OCI-LY1 (cell line): ENCODE results near the gene BSG.

Experiments used
- H2AFZ ChIP-seq: fragments of 200-600 bp; sonication (generic), shearing (Covaris generic); 2 replicates; pipeline ENCODE4 v1.6.0; 2014; ENCODE audit warnings: antibody characterized with exemption, mild to moderate bottlenecking, low read length
- H3F3A ChIP-seq: fragments of 200-600 bp; sonication (generic), shearing (Covaris generic); 2 replicates; pipeline ENCODE4 v1.6.0; 2014; ENCODE audit warnings: mild to moderate bottlenecking, antibody characterized with exemption, low read length, moderate library complexity; ENCODE audit not compliant: insufficient read depth
- H3K27ac ChIP-seq: fragments of 200-600 bp; sonication (generic); 2 replicates; pipeline ENCODE4 v1.5.1; 2014; ENCODE audit warnings: low read length, mixed run types, mild to moderate bottlenecking, low read depth; ENCODE audit not compliant: poor library complexity, severe bottlenecking
- H3K27me3 ChIP-seq: fragments of 200-600 bp; sonication (generic); 2 replicates; pipeline ENCODE4 v1.6.0; 2014; ENCODE audit warnings: antibody characterized with exemption, mild to moderate bottlenecking, low read length, moderate library complexity; ENCODE audit not compliant: insufficient read depth
- H3K36me3 ChIP-seq: fragments of 200-600 bp; sonication (generic); 2 replicates; pipeline ENCODE4 v1.6.1; 2014; ENCODE audit warnings: mild to moderate bottlenecking, antibody characterized with exemption, low read length, moderate library complexity, mixed read lengths; ENCODE audit not compliant: insufficient read depth
- H3K4me1 ChIP-seq: fragments of 200-600 bp; sonication (generic); 2 replicates; pipeline ENCODE4 v1.5.1; 2014; ENCODE audit warnings: mild to moderate bottlenecking, low read length, moderate library complexity; ENCODE audit not compliant: insufficient read depth, severe bottlenecking
- H3K4me2 ChIP-seq: fragments of 200-600 bp; sonication (generic), shearing (Covaris generic); 2 replicates; pipeline ENCODE4 v1.6.1; 2014; ENCODE audit warnings: low read length
- H3K4me3 ChIP-seq: fragments of 200-600 bp; sonication (generic); 2 replicates; pipeline ENCODE4 v1.5.1; 2014; ENCODE audit warnings: low read length, low read depth, mild to moderate bottlenecking, mixed read lengths; ENCODE audit not compliant: poor library complexity, severe bottlenecking
- H3K79me2 ChIP-seq: fragments of 200-600 bp; shearing (Covaris generic); 2 replicates; pipeline ENCODE4 v1.6.1; 2016; ENCODE audit warnings: mixed run types, low read length, mixed read lengths; ENCODE audit not compliant: insufficient read depth
- H3K9ac ChIP-seq: fragments of 200-600 bp; sonication (generic), shearing (Covaris generic); 2 replicates; pipeline ENCODE4 v1.6.1; 2014; ENCODE audit warnings: mild to moderate bottlenecking, low read length, mixed read lengths
- H3K9me2 ChIP-seq: fragments of 200-600 bp; sonication (generic), shearing (Covaris generic); 2 replicates; pipeline ENCODE4 v1.6.1; 2014; ENCODE audit warnings: low read depth, mild to moderate bottlenecking, low read length, mixed read lengths
- H3K9me3 ChIP-seq: fragments of 200-600 bp; shearing (Covaris generic); 2 replicates; pipeline ENCODE4 v1.6.1; 2014; ENCODE audit warnings: low read length, mixed read lengths
- H4K20me1 ChIP-seq: fragments of 200-600 bp; sonication (generic), shearing (Covaris generic); 2 replicates; pipeline ENCODE4 v1.6.0; 2016; ENCODE audit warnings: mild to moderate bottlenecking, low read length; ENCODE audit not compliant: insufficient read depth
- CTCF ChIP-seq: fragments of 200-600 bp; sonication (generic), shearing (Covaris generic); IDR thresholded peaks from 2 replicates; pipeline ENCODE4 v1.5.1; 2017; ENCODE audit warnings: mild to moderate bottlenecking, antibody characterized with exemption, low read length, moderate library complexity, mixed read lengths
- EZH2 ChIP-seq: fragments of 200-600 bp; sonication (generic), shearing (Covaris generic); IDR thresholded peaks from 2 replicates; pipeline ENCODE4 v1.8.0; 2017; ENCODE audit warnings: borderline replicate concordance, mixed run types, mild to moderate bottlenecking, antibody characterized with exemption, low read length, moderate library complexity, mixed read lengths

Gene BSG

GRCh38 chr19:555474-555808 is 17.0 kb upstream of the BSG start:
- H4K20me1 ChIP-seq = no peaks in the 10 kb centered on the region
- no peak overlapping the region for H2AFZ ChIP-seq
- no peaks in the 10 kb centered on the region for H3K4me1 ChIP-seq
- TF ChIP-seq EZH2 (no peak), CTCF (no peak)
- no peak overlapping the region for H3K27ac ChIP-seq
- no peaks in the 10 kb centered on the region for H3K27me3 ChIP-seq
- H3K9me3 ChIP-seq = no peaks in the 10 kb centered on the region
- no peaks in the 10 kb centered on the region for H3K9me2 ChIP-seq
- H3K4me3 ChIP-seq = no peak overlapping the region
- no peaks in the 10 kb centered on the region for H3K79me2 ChIP-seq
- H3F3A ChIP-seq = no peaks in the 10 kb centered on the region
- no peaks in the 10 kb centered on the region for H3K36me3 ChIP-seq
- no peak overlapping the region for H3K4me2 ChIP-seq
- no peak overlapping the region for H3K9ac ChIP-seq

GRCh38 chr19:556611-557382 is 15.6 kb upstream of the BSG start:
- Histone ChIP-seq H2AFZ (no peak overlapping the region), H3K36me3 (no peaks in the 10 kb centered on the region), H3K4me1 (no peaks in the 10 kb centered on the region), H3K4me3 (no peak overlapping the region), H3K9me3 (no peaks in the 10 kb centered on the region), H3K9ac (no peak overlapping the region), H3F3A (no peaks in the 10 kb centered on the region), H3K4me2 (no peak overlapping the region), H3K27ac (no peak overlapping the region), H3K9me2 (no peaks in the 10 kb centered on the region), H3K27me3 (no peaks in the 10 kb centered on the region), H4K20me1 (no peaks in the 10 kb centered on the region), H3K79me2 (no peaks in the 10 kb centered on the region)
- TF ChIP-seq CTCF (no peak), EZH2 (no peak)

- Histone ChIP-seq H3K9me2 (no peaks in the 10 kb centered on the region), H2AFZ (no peak overlapping the region), H3K9ac (no peak overlapping the region), H3K4me3 (no peak overlapping the region), H3K79me2 (no peaks in the 10 kb centered on the region), H3K27ac (no peak overlapping the region), H3K36me3 (no peaks in the 10 kb centered on the region; the same call in 1 of the 2 replicates), H3K4me2 (no peak overlapping the region), H4K20me1 (no peaks in the 10 kb centered on the region), H3K4me1 (no peaks in the 10 kb centered on the region), H3F3A (no peaks in the 10 kb centered on the region), H3K27me3 (no peaks in the 10 kb centered on the region), H3K9me3 (no peaks in the 10 kb centered on the region)
- no peak for TF ChIP-seq CTCF
Observed at GRCh38 chr19:558770-559439, 13.5 kb upstream of the BSG start.
